ENCODE measurements around the gene VPS37C.
A peak's percentile ranks its signal among the peaks of the same experiment; 100 is the strongest.

Gene VPS37C

DNA sequence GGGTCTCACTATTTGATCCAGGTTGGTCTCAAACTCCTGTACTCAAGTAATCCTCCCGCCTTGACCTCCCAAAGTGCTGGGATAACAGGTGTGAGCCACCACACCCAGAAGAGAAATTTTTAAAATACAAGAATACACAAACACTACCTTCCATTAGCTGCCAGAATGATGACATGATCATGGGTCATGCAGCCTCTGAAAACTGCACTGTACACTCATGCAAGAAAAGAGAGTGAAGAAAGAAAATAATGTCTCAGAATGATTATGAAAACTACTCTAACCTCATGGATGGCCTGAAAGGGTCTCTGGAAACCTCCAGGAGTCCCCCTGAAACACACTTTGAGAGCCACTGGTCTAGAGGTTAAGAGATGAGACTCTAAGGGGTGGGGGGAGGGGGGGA is 18.8 kb downstream of the VPS37C start:
- TF ChIP-seq CREB1 (IDR thresholded peaks at IDR 0.05; ENCODE audit: low read depth) (no peak), RAD21 (IDR thresholded peaks at IDR 0.05; ENCODE audit: low read depth) (no peak), TEAD4 (IDR thresholded peaks at IDR 0.05) (no peak), ZBTB7A (IDR thresholded peaks at IDR 0.05; ENCODE audit: low read depth) (no peak), TCF12 (IDR thresholded peaks at IDR 0.05; ENCODE audit: low read depth) (no peak), NFIC (IDR thresholded peaks at IDR 0.05) (no peak), YY1 (IDR thresholded peaks at IDR 0.05; ENCODE audit: low read depth) (no peak), EGR1 (IDR thresholded peaks at IDR 0.05) (no peak)
- TF ChIP-seq, protein P1, sequence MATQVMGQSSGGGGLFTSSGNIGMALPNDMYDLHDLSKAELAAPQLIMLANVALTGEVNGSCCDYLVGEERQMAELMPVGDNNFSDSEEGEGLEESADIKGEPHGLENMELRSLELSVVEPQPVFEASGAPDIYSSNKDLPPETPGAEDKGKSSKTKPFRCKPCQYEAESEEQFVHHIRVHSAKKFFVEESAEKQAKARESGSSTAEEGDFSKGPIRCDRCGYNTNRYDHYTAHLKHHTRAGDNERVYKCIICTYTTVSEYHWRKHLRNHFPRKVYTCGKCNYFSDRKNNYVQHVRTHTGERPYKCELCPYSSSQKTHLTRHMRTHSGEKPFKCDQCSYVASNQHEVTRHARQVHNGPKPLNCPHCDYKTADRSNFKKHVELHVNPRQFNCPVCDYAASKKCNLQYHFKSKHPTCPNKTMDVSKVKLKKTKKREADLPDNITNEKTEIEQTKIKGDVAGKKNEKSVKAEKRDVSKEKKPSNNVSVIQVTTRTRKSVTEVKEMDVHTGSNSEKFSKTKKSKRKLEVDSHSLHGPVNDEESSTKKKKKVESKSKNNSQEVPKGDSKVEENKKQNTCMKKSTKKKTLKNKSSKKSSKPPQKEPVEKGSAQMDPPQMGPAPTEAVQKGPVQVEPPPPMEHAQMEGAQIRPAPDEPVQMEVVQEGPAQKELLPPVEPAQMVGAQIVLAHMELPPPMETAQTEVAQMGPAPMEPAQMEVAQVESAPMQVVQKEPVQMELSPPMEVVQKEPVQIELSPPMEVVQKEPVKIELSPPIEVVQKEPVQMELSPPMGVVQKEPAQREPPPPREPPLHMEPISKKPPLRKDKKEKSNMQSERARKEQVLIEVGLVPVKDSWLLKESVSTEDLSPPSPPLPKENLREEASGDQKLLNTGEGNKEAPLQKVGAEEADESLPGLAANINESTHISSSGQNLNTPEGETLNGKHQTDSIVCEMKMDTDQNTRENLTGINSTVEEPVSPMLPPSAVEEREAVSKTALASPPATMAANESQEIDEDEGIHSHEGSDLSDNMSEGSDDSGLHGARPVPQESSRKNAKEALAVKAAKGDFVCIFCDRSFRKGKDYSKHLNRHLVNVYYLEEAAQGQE (IDR thresholded peaks at IDR 0.05; ENCODE audit: low read depth) = no peak

GRCh38 chr11:61141601-61142028 is 19.6 kb downstream of the VPS37C start:
- no peak for TF ChIP-seq YY1 (IDR thresholded peaks at IDR 0.05; ENCODE audit: low read depth)
- TF ChIP-seq TEAD4 (IDR thresholded peaks at IDR 0.05) = peak; percentile 33; the same call in 1 of the 2 replicates
- TF ChIP-seq CEBPB (IDR thresholded peaks at IDR 0.05) = no peak
- TF ChIP-seq FOXM1 (IDR thresholded peaks at IDR 0.05; ENCODE audit: borderline replicate concordance, low read depth) = no peak
- TF ChIP-seq, protein P1 (IDR thresholded peaks at IDR 0.05; ENCODE audit: low read depth) = no peak
- TF ChIP-seq, protein P2, sequence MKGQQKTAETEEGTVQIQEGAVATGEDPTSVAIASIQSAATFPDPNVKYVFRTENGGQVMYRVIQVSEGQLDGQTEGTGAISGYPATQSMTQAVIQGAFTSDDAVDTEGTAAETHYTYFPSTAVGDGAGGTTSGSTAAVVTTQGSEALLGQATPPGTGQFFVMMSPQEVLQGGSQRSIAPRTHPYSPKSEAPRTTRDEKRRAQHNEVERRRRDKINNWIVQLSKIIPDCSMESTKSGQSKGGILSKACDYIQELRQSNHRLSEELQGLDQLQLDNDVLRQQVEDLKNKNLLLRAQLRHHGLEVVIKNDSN (IDR thresholded peaks at IDR 0.05) = peak; percentile 38; the same call in 1 of the 2 replicates
- TF ChIP-seq NFIC (IDR thresholded peaks at IDR 0.05) = peak; percentile 97
- TF ChIP-seq EP300 (IDR thresholded peaks at IDR 0.05; ENCODE audit: borderline replicate concordance) = peak; percentile 16; the same call in 1 of the 2 replicates
- TF ChIP-seq MAX (IDR thresholded peaks at IDR 0.05) = peak; percentile 64
- no peak for TF ChIP-seq EGR1 (IDR thresholded peaks at IDR 0.05)
- TF ChIP-seq TCF12 (IDR thresholded peaks at IDR 0.05; ENCODE audit: low read depth) = peak; percentile 62; the same call in 1 of the 2 replicates
- no peak for TF ChIP-seq ZBTB7A (IDR thresholded peaks at IDR 0.05; ENCODE audit: low read depth)

GRCh38 chr11:61140416-61140815 is 20.8 kb downstream of the VPS37C start:
- TF ChIP-seq, protein P1 (IDR thresholded peaks at IDR 0.05; ENCODE audit: low read depth) = no peak
- no peak for TF ChIP-seq CREB1 (IDR thresholded peaks at IDR 0.05; ENCODE audit: low read depth)
- no peak for TF ChIP-seq EGR1 (IDR thresholded peaks at IDR 0.05)
- TF ChIP-seq FOXM1 (IDR thresholded peaks at IDR 0.05; ENCODE audit: borderline replicate concordance, low read depth) = no peak
- no peak for TF ChIP-seq ZBTB7A (IDR thresholded peaks at IDR 0.05; ENCODE audit: low read depth)
- no peak for TF ChIP-seq CEBPB (IDR thresholded peaks at IDR 0.05)
- no peak for TF ChIP-seq EP300 (IDR thresholded peaks at IDR 0.05; ENCODE audit: borderline replicate concordance)
- TF ChIP-seq TCF12 (IDR thresholded peaks at IDR 0.05; ENCODE audit: low read depth) = no peak

GRCh38 chr11:61139387-61139786 is 21.8 kb downstream of the VPS37C start:
- TF ChIP-seq EGR1 (IDR thresholded peaks at IDR 0.05) = no peak
- no peak for TF ChIP-seq CEBPB (IDR thresholded peaks at IDR 0.05)

GRCh38 chr11:61138935-61139334 is 22.3 kb downstream of the VPS37C start:
- no peak for TF ChIP-seq MAX (IDR thresholded peaks at IDR 0.05)
- TF ChIP-seq EP300 (IDR thresholded peaks at IDR 0.05; ENCODE audit: borderline replicate concordance) = no peak
- TF ChIP-seq FOXM1 (IDR thresholded peaks at IDR 0.05; ENCODE audit: borderline replicate concordance, low read depth) = no peak
- TF ChIP-seq TEAD4 (IDR thresholded peaks at IDR 0.05) = no peak
- TF ChIP-seq CEBPB (IDR thresholded peaks at IDR 0.05) = no peak
- no peak for TF ChIP-seq TCF12 (IDR thresholded peaks at IDR 0.05; ENCODE audit: low read depth)

- TF ChIP-seq TCF12 (IDR thresholded peaks at IDR 0.05; ENCODE audit: low read depth) (no peak), FOXM1 (IDR thresholded peaks at IDR 0.05; ENCODE audit: borderline replicate concordance, low read depth) (no peak), CREB1 (IDR thresholded peaks at IDR 0.05; ENCODE audit: low read depth) (no peak)
These were observed 26.4 kb downstream of the VPS37C start for GRCh38 chr11:61134801-61135257.
